Inflammatory macrophage (primary cell): ENCODE data around the gene RAI1.
"Not testable (repeated sequence)": the region's sequence is repeated elsewhere in the genome, so short reads cannot be mapped to it uniquely, and the experiment has no call there.

Source experiments
- DNase-seq, 2 donors: peaks; one replicate each; pipeline ENCODE4 v3.0.0-alpha.2; 2020 to 2022

Gene RAI1

DNA sequence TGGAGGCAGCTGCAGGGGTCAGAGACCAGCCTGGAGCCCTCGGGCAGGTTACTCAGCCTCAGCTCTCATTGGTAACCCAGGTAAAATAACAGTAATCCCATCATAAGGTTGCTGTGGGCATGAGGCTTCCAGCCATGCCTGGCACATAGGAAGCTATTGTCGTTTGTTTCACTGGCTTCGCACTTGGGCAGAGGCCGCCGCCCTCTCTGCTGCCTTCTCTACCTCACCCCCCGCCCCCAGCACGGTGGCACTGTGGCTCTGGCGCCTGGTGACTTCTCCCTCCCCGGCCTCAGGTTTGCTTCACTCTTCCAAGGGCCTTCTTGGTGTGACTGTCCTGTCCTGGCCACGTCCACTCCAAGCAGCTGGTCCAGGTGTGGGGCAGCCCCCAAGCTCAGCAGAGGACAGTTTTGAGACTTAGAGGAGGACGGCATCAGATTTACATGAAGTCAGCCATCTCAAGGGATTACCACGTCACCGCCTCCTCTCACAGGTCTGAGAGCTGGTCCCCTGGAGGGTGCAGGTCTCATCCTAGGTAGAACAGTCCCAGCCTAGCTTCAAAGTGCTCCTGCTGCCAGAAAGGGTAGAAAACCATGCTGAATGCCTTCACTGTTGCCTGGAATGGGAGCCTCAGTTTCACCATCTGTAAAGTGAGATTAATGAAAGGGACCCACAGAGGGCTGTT, 120.7 kb downstream of the RAI1 start:
- no peak for DNase-seq

DNA sequence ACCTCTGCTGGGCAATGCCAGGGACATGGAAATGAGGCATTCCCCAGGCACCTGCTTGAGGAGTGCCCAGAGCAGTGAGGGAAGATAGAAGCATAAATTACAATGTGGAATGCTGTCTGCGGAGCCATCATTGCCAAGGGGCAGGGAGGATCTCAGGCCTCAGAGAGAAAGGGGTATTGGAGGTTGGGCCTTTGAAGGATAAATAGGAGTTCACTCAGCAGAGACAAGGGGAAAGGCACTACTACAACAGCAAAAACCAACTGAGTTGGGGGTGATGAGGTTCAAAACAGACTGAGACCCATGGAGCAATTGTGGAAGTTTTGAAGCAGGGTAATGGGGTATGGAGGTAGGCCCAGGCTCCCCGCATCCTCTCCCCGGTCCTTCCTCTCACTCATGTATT, 122.7 kb downstream of the RAI1 start:
- no peak for DNase-seq

DNA sequence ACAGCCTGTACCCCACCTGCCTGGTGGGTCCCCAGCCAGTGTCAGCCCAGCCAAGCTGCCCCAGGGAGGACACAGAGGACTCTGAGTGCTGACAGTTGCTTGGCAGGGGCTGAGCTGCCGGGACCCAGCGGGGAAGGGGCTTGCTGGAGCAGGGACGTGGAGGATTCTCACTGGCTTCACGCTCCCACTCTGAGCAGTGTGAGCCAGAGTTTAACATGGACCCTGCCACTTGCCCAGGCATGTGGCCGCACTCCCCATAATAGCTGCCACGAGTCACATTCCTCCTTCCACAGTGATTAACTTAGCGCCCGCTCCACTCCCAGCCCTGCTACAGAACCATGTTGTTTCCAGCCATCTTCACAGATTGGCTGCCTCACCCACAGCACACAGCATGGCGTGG, 124.3 kb downstream of the RAI1 start:
- DNase-seq, result no peak

DNA sequence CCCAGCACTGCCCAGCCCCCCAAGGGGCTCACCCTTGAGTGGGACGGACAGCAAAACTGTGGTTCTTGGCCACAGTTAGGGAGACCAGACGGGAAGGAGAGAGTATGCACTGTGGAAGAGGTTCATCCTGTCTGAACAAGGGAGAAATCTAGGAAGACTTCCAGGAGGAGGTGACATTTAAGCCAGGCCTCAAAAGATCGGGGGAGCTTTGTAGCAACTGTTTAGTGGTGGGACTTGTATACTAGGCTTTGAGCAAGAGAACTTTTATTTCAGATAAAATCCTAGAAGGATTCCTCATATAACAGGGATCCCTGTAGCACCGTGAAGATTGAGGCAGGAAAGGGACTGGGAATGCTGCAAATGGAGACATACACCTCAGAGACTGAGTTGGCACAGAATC, 124.8 kb downstream of the RAI1 start:
- no peak for DNase-seq

DNA sequence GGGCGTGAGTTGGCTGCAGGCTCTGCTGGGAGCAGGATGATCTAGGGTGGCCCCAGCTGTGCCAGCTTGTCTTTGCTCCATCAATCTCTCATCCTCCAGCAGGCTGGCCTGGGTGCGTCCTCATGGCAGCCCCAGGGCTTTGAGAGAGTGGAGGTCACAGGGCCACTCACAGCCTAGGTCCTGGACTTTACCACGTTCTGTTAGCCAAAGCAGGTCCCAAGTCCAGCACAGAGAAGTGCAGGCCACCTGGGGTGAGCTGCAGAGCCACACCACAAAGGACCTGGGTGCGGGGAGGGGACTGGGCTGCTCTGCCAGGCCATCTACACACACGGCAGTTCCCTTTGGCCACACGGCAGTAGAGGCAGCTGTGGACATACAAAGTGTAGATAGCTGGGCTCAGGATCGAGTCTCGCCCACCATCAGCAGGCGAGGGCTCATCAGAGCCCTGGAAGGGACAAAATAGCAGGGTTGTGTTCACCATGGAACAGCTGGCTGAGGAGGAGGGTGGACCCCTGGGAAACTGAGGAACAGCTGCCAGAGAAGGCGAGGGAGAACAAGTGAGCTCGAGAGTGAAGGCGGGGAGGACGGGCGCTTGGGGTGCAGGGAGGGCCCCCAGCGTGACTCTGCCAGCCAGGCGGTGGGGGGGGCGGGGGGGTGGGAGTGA, 125.5 kb downstream of the RAI1 start:
- no peak for DNase-seq

DNA sequence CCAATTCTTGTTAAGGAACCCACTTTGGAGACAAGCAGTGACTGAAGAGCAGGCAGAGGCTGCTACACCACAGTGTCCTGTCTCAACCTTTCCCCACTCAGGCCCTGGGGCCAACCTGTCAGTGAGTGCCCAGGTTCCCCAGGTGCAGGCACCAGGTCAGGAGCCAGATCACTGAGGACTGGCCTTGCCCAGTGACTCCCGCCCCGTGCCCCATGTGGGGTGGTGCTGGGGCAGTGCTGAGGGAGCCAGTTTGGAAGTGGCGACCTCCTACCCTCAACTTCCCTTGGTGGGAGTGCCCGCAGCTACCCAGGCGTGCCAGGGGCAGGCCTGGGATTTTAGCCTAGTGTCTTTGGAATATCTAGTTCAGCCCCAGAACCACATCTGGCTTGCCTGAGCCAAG, 126.2 kb downstream of the RAI1 start:
- DNase-seq, result no peak

DNA sequence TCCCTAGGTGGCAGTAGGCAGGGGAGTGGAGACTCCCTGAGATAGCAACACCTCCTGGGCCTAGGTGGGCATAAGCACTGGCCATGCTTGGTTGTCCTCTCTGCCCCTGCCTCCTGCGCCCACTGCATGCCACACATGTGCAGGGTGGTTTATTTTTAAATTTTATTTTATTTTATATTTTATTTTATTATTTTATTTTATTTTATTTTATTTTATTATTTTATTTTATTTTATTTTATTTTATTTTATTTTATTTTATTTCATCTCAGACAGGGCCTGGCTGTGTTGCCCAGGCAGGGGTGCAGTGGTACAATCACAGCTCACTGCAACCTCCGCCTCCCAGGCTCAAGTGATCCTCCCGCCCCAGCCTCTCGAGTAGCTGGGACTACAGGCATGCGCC, 126.9 kb downstream of the RAI1 start:
- not testable (repeated sequence) for DNase-seq

- no peak for DNase-seq
Observed at GRCh38 chr17:17808706-17809432, 127.6 kb downstream of the RAI1 start.

- no peak for DNase-seq
Observed at GRCh38 chr17:17809531-17810083, 128.3 kb downstream of the RAI1 start.

DNA sequence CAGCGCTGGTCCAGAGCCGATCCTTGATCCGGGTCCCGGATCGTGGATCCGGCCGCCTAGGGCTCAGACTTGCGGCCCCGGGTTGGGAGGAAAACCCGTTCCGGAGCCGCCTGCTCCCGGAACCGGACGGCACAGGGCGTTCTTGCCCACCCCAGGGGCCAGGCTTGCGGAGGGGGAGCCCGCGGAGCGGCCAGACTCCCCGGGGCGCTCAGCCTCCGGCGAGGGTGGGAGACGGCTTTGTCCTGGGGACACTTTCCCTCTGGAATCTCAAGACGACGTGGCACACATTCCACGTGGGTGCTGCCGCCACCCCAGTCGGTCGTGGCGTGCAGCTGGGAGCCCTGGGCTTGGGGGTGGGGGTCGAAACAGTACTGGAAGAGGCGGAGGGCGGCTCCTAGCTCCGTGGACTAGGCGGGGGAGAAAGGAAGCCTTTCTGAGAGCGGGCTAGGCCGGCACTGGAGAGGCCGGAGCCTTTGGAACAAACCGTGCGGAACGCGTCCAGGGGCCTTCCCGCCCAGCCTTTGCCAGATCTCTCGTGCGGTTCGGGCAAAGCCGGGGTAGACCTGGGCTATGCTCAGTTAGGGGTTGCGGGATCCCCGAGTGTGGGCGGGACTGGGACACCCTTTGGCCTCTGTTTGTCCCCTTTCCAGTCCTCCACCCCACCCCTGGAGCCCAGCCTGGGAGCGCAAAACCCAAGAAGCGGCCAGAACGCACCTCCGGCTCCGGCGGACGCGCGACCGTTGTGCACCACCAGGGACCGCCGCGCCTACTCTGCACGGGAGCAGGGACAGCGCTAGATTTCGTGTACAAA, 129.0 kb downstream of the RAI1 start:
- DNase-seq, result no peak

- no peak for DNase-seq
Observed at GRCh38 chr17:17810895-17811248, 129.6 kb downstream of the RAI1 start.

GRCh38 chr17:17811381-17812210, 130.3 kb downstream of the RAI1 start:
- no peak for DNase-seq

DNA sequence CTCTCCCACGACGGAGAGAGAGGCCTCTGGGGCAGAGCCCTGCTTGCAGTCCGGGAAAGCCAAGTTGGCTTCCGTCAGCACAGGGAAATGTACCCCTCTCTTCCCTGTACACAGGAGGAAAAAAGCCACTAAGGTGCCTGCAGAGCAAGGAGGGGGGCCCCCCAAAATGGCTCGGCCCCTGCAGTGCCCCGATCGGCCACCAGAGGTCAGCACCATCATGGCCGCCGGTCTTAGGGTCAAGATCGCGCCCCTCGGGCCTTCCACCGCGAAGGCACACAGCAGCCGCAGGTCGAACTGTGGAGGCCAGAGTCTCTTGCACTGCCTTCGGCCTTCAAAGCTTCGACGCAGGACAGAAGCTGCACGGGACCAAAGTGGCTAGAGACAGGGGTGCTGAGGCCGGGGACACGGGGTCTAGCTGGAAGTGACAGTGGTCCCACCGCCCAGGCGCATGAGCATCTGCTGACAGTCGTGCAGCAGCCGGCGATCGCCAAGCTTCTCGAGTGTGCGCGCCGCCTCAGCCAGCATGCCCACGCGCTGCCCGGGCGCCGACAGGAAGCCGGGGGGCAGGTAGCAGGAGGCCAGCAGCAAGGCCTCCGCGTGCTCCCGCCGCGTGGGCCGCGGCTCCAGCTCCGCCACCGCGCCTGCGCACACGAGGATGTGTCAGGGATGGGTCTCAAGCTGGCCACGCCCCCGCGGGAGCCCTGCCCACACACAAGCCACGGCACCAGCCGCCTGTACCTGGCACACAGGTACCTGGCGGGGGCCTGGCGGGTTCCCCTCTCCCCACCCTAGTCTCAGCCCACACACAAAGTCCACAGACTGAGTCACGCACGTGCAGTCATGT, 131.2 kb downstream of the RAI1 start:
- peak; percentile 52 to 65 for DNase-seq

DNA sequence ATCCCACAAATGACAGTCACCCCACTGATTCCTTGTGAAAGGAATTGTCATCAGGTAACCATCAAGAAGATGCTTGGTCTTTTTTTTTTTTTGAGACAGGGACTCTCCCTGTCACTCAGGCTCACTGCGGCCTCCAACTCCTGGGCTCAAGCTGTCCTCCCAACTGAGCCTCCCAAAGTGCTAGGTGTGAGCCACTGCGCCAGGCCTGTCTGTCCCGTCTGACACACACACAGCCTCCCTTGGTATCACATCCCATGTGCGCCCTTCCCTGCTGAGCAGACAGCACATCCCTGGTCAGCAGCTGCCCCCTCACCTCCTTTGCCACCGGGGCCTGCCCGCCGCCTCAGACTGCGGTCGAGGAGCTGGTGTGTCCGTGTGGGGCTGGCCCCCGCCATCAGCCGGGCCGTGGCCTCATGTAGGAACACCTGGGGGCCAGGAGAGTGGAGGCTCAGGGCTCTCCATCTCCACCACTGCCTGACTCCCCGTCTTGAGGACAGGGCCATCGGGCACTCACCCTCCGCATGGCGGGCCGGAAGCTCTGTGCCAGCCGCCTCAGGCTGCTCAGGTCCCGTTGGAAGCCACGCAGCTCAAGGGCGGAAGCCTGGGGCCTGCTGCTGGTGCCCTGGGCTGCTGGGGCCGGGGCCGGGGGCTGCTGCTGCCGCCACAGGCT, 131.9 kb downstream of the RAI1 start:
- no peak for DNase-seq

GRCh38 chr17:17813725-17814095, 132.5 kb downstream of the RAI1 start:
- DNase-seq, result no peak

DNA sequence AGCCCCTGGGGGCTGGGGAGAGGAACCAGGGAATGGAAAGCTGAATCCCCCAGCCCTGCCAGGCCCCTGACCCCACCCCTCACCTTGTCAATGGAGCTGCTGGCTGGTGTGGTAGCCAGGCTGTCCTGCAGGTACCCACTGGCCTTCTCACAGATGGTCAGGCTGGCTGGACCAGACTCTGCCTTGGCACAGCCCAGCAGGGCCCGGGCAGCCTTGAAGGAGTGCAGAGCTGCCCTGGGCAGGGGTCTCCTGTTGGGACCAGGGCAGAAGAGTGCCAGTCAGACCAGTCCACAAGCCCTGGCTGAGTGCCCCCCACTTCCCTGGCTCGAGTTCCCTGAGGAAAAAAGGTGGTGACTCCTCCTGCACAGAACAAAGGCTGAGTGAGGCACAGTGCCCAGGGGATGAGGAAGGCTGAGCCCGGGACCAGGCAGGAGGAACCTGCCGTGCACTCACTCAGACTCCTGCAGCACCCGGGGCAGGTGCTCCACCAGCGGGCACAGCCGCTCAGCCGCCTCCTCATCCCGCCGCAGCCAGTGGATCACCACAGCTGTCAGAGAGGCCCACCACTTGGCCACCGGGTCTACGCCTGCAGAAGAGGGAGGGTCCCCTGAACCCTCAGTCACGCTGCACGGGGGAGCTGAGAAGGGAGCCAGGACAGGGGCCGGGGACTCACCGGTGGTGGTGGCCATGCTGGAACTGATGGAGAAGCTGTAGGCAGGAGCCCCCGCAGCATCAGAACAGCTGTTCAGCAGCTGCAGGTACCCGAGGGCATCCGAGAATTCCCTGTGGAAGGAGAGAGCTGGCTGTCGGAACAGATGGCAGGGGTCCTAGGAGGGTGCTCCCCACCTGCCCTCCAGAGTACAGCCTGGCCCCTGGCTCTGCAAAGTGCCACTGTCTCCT, 133.2 kb downstream of the RAI1 start:
- no peak for DNase-seq

- no peak for DNase-seq
Observed at GRCh38 chr17:17815062-17815406, 133.8 kb downstream of the RAI1 start.

- no peak for DNase-seq
Observed at GRCh38 chr17:17815436-17816200, 134.4 kb downstream of the RAI1 start.
